ENCODE data around the gene MYO18B. TPM values are rescaled to one million over a fixed set of nuclear protein-coding genes. Genes with fewer than 3 reads are reported as not detected.

Gene MYO18B
- total and polyA plus RNA-seq, 2 donors (not counting 3 experiments of a cell fraction or from before 2014, with no cell fraction given) = 0.01 TPM; not detected in 1

GRCh38 chr22:25815561-25815960 is 73.6 kb downstream of the MYO18B start:
- intact Hi-C loops (cut with micrococcal nuclease) = no loop called here
- Histone ChIP-seq H3K27ac (ENCODE audit: insufficient read depth, low read depth, low read length) (no peak overlapping the region), H3K4me2 (ENCODE audit: insufficient read depth, low read length) (no peak overlapping the region), H2AFZ (ENCODE audit: low read depth, low read length) (no peak overlapping the region), H3K9me1 (replicated peaks; ENCODE audit: control insufficient read depth, extremely low read depth, insufficient read depth, low read length) (no peaks in the 10 kb centered on the region), H3K79me2 (ENCODE audit: control insufficient read depth, insufficient read depth, low read length) (no peaks in the 10 kb centered on the region), H3K9ac (replicated peaks; ENCODE audit: extremely low read depth, insufficient read depth, low read length) (no peak overlapping the region), H3K27me3 (ENCODE audit: control insufficient read depth in 2 of 2, insufficient read depth in 2 of 2, low read length in 2 of 2) (no peaks in the 10 kb centered on the region), H3K4me1 (ENCODE audit: control insufficient read depth, extremely low read depth, insufficient read depth, low read length) (no peaks in the 10 kb centered on the region), H3K36me3 (ENCODE audit: control insufficient read depth in 2 of 2, extremely low read depth in 1 of 2, insufficient read depth in 2 of 2, low read length in 2 of 2) (no peaks in the 10 kb centered on the region), H3K9me3 (replicated peaks; ENCODE audit: control insufficient read depth, insufficient read depth, low read length) (no peaks in the 10 kb centered on the region), H3K4me3 (replicated peaks in 1 of 3; ENCODE audit: insufficient read depth in 1 of 3, low read depth in 1 of 3, low read length in 3 of 3) (no peak overlapping the region), H4K20me1 (replicated peaks; ENCODE audit: control insufficient read depth, extremely low read depth, insufficient read depth, low read length) (no peaks in the 10 kb centered on the region)
- DNase-seq (ENCODE audit: low read depth, low spot score) = no peak
- ChIA-PET CTCF (no interaction called here), POLR2A (no interaction called here)
- dilution Hi-C loops (cut with MboI; ENCODE audit: extremely low pct_ligation_motif_present, low sequenced_read_pairs) = no loop called here
- no TSS peak for BruUV-seq (replicated peaks)
- FAIRE-seq = no peak
- TF ChIP-seq CTCF (IDR thresholded peaks at IDR 0.05; ENCODE audit: extremely low read depth in 1 of 2, insufficient read depth in 1 of 2, low read depth in 1 of 2, low read length in 2 of 2) = no peak
- TF ChIP-seq POLR2A (IDR thresholded peaks at IDR 0.05; ENCODE audit: low read depth, low read length) = no peak
- TF ChIP-seq GATA2 (IDR thresholded peaks at IDR 0.05; ENCODE audit: insufficient read depth, insufficient read length, low read depth, low read length) = no peak
- TF ChIP-seq EZH2 (IDR thresholded peaks at IDR 0.05; ENCODE audit: borderline replicate concordance, low read depth, low read length, severe bottlenecking) = no peak
- TF ChIP-seq JUN (IDR thresholded peaks at IDR 0.05; ENCODE audit: borderline replicate concordance, insufficient read depth, insufficient read length, low read depth) = no peak
- TF ChIP-seq MAX (IDR thresholded peaks at IDR 0.05; ENCODE audit: insufficient read depth, insufficient read length) = no peak
- TF ChIP-seq FOS (IDR thresholded peaks at IDR 0.05; ENCODE audit: borderline replicate concordance, insufficient read depth, low read length) = no peak
- no peak for TF ChIP-seq POLR2AphosphoS5 (IDR thresholded peaks at IDR 0.05; ENCODE audit: insufficient read depth, low read depth, low read length)
- TF ChIP-seq MYC (IDR thresholded peaks at IDR 0.05; ENCODE audit: low read depth, low read length) = no peak

Measured in endothelial cell of umbilical vein (primary cell).